Ecto neural progenitor cell (in vitro differentiated cells): ENCODE measurements around the gene MROH2A.
"Not testable (repeated sequence)": the region's sequence is repeated elsewhere in the genome, so short reads cannot be mapped to it uniquely, and the experiment has no call there.

ENCODE experiments used
- DNase-seq: peaks from one replicate; pipeline ENCODE4 v3.0.0-alpha.2; 2018; ENCODE audit warnings: low spot score

MROH2A gene, protein sequence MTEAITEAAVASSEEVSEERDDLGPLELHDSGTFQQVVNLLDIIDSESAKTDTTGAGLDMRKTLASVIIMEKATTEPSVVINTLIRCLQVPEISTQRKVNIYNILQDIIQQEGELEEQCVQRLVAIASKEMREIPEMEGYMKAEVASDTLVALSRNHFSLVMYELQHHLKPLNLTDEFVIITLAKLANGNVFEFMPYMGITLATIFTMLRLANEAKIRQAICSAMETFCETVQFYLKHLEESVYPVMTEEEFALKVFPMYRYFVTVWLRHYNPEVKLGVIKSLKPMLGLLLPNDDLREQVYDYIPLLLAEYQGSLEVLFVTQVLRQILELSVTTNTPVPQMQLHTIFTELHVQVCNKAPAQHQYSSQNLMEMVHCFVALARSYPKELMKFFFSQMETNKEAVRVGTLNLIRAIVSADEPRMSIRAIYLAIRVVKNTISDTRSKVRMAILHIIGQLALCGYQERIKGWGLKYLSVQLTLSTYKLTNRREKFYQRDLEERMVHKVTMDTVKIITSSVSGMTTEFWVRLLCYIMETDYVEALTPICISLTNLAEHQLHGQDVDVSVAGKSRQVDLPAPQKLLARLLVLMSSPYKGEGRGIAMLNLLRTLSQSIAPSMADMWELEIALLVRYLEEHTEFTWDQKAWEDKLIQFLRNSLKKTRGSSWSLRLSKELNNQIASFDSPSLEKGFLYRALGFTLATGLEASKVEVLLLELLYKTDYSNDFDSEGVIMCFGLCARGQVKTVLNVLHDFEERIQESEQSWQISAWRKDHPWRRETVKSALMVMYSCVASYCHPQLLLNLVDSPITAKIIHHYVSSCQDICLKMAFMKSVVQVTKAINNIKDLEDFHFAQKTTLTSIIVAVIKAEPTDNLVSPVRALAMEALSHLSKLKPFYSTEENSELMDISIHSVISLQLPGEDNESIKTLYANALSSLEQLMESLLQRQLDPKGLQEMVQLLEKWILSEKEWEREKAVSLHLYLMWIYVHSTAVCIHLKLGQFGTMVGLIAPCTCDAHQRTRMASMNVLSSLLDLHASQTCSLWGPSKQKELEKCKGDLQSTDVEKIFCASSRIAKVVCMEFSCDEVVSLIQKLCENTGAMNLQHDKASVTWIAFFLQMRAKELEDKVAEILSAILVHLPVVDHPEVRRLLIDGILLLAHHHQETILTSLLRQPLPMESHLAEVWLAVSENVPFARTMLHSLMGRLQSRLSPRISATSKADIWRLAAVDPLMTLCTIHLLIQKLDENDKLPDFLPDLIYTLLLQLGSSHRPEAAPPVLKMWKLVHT (N-terminal part only)

DNA sequence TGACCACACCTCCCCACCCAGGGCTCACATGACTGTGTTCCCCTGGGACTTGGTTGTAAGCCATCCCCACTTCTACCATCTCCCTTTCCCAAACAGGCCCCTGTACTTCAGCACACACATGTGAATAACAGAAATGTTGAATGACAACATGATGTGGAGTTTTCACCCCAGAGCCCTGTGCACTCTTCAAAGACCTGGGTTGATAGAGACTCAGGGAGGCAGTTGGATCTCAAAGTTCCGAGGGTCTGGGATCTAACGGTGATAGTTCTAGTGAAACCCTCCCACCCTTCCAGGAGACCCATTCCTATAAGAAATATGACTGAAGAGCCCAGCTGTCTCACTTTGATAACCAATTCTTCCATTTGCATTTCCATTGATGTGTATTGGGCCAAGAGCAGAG, at the start of gene MROH2A:
Gene MROH2A, plus strand, starts transcription at position 301 of the 400 bp plus-strand sequence. CDS start 1,029 bp downstream, outside the sequence.
- no peak for DNase-seq

DNA sequence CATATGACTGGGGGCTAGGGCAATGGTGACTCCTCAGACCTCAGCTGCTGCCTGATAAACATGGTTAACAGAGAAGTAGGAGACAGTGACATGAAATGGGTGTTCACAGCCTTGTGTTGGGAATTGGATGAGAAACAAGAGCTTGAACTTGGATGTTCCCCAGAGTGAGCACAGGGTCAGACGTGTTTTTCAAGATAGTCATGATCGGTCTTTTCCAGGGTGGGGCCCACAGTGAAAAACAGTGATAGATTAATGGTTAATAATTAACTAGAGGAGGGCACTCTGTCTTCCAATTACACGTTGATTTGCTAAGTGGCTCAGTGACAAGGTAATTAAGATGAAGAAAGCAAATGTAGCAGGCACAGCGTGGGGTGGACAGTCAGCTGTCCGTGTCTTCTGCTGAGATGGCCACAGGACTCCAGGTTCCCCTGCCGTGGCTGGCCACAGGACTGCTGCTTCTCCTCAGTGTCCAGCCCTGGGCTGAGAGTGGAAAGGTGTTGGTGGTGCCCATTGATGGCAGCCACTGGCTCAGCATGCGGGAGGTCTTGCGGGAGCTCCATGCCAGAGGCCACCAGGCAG, 49.3 kb upstream of the MROH2A start, which contains the start of gene UGT1A3:
Gene UGT1A3, plus strand, starts transcription at position 320 of the 579 bp plus-strand sequence. Its CDS starts 85 bp downstream, at position 405.
- DNase-seq = no peak

DNA sequence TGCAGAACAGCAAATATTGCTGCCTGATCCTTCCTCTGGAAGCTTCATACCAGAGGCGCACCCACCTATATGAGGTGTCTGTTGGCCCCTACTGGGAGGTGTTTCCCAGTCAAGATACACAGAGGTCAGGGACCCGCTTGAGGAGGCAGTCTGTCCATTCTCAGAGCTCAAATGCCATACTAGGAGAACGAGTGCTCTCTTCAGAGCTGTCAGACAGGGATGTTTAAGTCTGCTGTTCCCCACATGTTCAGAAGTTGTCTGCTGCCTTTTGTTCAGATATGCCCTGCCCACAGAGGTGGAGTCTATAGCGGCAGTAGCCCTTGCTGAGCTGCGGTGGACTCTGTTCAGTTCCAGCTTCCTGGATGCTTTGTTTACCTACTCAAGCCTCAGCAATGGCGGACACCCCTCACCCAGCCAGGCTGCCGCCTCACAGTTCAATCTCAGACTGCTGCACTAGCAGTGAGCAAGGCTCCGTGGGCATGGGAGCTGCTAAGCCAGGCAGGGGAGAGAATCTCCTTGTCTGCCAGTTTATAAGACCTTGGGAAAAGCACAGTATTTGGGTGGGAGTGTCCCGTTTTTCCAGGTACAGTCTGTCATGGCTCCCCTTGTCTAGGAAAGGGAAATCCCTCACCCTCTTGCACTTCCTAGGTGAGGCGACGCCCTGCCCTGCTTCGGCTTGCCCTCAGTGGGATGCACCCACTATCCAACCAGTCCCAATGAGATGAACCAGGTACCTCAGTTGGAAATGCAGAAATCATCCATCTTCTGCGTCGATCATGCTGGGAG, 41.1 kb upstream of the MROH2A start:
- not testable (repeated sequence) for DNase-seq

DNA sequence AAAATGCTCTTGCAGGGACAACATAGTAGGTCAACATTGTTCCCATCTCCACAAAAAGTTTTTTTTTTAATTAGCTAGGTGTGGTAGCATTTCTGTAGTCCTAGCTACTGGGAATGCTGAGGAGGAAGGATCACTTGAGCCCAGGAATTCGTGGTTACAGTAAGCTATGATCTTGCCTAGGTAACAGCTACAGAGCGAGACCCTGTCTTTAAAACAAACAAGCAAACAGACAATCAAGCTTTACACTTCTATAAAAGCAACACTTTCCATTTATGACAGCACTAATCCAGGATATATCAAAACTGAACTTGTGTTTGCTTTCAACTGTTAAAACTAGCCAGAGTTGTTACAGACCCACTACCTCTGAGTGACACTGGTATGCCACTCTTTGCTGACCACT, 37.3 kb upstream of the MROH2A start:
- DNase-seq = no peak

DNA sequence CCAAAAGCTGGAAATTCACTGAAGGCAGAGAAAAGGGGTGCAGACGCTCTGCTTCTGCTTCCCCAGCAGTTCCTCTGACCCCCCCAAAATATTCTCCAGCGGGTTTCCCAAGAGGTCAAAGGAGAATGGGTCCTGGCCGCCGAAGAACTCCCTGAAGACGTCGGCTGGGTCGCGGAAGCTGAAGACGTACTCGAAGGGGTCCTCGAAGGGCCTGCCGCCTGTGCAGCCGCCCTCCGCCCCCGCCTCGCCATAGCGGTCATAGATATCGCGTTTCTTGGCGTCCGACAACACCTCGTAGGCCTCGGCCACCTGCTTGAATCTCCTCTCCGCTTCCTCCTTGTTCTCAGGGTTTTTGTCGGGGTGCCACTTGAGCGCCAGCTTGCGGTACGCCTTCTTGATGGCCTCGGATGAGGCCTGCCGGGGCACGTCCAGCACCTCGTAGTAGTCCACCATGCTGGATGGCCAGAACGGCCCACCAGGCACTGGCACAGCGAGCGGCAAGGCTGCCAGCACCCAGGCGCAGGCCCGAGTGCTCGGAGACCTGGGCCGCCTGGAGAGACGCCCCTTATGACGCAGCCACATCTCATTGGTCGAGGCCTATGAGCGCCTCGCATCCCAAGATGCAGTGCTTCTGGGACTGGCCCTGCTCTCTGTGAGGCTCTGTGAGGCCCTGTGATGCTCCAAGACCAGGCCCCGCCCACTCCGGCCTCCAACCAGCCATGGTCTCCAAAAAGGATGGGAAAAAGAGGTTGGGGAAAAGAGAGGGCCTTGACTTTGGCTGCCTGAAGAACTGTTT, 34.5 kb upstream of the MROH2A start:
- DNase-seq = no peak

DNA sequence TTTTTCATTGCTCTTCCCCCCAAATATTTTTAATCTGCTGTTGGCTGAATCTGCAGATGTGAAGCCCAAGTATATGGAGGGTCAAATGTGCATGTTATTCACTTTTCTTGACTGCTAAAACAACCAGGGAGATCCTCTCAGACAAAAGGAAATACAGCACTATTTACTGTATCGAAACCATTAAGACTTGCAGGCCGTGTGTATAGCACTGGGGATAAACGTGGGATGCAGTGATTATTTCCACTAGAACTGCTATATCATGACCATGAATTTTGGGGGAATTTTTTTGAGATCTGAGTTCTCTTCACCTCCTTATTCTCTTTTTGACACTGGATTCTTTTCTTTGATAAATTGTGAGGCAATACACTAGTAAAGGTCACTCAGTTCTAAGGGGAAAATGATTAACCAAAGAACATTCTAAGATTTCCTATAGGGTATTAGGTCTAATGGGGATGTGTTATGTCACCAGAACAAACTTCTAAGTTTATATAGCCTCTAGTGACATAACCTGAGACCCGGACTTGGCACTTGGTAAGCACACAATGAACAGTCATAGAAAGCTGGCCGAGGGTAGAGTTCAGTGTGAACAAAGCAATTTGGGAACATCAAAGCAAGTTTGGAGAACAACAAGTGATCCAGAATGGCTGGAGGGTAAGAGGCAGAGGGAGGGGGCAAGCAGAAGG, 32.9 kb upstream of the MROH2A start:
- DNase-seq = no peak

DNA sequence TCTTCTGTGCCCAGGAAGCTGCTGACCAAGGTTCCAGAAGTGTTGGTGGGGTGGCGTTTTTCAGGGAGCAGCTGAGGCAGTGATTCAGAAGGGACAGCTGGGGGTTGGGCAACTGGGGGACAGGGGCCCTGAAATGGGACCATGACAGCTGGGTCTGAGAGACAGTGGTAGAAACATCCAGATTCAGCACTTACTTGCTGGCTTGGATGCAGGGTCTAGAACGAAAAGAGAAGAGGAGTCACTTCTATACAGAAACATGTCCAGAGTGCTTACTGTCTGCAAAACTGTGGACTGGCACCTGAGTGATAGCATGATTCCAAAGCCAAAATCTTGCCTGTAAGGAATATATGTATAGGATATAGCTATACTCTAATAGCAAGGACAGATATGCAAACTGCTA, 32.3 kb upstream of the MROH2A start:
- DNase-seq = not testable (repeated sequence)

DNA sequence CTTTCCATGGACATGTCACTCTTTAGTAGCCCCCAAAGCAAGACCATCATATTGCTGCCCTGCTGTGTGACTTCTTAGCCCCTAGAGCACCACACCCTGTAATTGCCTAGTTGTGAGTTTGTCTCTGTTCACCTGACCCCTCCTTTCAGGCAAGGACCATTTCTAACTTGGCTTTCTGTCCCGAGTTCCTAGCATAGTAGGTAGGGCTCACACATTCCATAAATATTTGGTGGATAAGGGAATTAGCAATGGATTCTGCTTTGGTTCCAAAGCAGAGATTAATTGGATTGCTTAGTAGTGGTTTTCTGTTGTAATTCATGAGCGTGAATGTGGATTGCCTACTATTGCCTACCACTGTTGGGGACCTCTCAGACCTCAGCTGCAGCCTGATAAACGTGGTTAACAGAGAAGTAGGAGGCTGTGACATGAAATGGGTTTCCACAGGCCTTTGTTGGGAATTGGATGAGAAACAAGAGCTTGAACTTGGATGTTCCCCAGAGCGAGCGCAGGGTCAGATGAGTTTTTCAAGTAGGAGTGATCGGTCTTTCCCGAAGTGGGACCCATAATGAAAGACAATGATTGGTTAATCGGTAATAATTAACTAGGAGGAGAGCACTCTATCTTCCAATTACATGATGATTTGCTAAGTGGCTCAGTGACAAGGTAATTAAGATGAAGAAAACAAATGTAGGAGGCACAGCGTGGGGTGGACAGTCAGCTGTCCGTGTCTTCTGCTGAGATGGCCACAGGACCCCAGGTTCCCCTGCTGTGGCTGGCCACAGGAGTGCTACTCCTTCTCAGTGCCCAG, 31.5 kb upstream of the MROH2A start:
- DNase-seq = no peak

DNA sequence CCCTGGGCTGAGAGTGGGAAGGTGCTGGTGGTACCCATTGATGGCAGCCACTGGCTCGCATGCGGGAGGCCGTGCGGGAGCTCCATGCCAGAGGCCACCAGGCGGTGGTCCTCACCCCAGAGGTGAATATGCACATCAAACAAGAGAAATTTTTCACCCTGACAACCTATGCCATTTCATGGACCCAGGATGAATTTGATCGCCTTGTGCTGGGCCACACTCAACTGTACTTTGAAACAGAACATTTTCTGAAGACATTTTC, 30.9 kb upstream of the MROH2A start:
- DNase-seq = no peak

DNA sequence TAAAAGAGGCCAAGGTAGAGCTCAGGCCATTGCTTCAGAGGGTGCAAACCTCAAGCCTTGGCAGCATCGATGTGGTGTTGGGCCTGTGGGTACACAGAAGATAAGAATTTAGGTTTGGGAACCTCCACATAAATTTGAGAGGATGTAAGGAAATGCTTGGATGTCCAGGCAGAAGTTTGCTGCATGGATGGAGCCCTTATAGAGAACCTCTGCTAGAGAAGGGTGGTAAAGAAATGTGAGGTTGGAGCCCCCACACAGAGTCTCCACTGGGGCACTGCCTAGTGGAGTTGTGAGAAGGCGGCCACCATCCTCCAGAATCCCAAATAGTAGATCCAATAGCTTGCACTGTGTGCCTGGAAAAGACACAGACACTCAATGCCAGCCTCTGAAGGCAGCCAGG, 27.4 kb upstream of the MROH2A start:
- DNase-seq = not testable (repeated sequence)

DNA sequence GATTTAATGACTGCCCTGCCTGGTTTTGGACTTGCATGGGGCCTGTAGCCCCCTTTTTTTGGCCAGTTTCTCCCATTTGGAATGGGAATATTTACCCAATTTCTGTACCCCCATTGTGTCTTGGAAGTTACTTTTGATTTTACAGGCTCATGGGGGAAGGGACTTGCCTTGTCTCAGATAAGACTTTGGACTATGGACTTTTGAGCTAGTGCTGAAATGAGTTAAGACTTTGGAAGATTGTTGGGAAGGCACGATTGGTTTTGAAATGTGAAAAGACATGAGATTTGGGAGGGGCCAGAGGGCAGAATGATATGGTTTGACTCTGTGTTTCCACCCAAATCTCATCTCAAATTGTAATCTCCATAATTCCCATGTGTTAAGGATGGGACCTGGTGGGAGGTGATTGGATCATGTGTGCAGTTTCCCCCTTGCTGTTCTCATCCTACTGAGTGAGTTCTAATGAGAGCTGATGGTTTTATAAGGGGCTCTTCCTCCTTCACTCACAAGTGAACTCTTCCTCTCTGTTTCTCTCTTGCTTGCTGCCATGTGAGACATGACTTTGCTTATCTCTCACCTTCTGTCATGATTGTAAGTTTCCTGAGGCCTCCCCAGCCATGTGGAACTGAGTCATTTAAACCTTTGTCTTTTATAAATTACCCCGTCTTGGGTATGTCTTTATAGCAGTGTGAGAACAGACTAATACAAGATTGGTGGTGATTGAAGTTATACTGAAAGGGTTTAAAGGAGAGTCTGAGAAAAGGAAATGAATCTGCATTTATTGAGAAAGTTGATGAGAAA, 26.7 kb upstream of the MROH2A start:
- not testable (repeated sequence) for DNase-seq

DNA sequence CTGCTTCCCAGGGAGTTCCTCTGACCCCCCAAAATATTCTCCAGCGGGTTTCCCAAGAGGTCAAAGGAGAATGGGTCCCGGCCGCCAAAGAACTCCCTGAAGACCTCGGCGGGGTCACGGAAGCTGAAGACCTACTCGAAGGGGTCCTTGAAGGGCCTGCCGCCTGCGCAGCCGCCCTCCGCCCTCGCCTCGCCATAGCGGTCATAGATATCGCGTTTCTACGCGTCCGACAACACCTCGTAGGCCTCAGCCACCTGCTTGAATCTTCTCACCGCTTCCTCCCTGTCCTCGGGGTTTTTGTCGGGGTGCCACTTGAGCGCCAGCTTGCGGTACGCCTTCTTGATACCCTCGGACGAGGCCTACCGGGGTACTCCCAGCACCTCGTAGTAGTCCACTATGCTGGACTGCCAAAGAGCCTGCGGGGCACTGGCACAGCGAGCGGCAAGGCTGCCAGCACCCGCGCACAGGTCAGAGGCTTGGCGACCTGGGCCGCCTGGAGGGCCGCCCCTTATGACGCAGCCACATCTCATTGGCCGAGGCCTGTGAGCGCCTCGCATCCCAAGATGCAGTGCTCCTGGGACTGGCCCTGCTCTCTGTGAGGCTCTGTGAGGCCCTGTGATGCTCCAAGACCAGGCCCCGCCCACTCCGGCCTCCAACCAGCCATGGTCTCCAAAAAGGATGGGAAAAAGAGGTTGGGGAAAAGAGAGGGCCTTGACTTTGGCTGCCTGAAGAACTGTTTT, 23.1 kb upstream of the MROH2A start:
- no peak for DNase-seq

DNA sequence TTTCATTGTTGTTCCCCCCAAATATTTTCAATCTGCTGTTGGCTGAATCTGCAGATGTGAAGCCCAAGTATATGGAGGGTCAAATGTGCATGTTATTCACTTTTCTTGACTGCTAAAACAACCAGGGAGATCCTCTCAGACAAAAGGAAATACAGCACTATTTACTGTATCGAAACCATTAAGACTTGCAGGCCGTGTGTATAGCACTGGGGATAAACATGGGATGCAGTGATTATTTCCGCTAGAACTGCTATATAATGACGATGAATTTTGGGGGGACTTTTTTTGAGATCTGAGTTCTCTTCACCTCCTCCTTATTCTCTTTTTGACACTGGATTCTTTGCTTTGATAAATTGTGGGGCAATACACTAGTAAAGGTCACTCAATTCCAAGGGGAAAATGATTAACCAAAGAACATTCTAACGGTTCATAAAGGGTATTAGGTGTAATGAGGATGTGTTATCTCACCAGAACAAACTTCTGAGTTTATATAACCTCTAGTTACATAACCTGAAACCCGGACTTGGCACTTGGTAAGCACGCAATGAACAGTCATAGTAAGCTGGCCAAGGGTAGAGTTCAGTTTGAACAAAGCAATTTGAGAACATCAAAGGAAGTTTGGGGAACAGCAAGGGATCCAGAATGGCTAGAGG, 21.6 kb upstream of the MROH2A start:
- DNase-seq = no peak

DNA sequence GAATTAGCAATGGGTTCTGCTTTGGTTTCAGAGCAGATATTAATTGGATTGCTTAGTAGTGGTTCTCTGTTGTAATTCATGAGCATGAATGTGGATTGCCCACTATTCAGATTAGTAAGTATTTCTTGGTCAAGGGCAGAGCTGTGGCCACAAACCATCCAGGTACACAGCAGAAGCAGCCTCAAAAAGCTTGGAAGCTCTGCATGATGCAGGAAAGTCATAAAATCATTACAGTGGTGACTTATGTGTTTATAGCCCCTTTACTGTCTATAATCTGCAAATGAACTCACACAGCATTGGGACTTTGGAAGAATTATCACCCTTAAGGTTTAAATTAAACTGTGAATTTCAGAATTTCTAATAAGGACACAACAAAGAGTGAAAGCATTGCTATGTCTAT, 20.0 kb upstream of the MROH2A start:
- no peak for DNase-seq

DNA sequence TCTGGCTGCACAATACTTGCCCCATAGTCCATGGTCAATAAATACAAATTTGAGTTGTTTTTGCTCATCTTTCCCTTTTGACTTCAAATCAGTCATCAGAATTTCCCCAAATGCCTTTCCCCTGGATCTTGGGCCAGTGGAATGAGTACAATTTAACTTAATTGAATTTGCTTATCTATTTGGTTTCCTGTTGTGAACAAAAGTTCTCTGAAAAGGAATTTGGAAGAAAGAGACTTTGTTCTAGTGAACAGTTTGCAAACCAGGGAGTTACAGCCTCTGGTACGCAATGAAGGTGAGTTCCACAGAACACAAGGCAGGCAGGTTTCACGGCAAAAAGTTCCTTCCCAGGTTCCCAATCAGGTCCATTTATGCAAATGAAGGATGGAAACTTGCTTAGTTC, 19.3 kb upstream of the MROH2A start:
- no peak for DNase-seq

DNA sequence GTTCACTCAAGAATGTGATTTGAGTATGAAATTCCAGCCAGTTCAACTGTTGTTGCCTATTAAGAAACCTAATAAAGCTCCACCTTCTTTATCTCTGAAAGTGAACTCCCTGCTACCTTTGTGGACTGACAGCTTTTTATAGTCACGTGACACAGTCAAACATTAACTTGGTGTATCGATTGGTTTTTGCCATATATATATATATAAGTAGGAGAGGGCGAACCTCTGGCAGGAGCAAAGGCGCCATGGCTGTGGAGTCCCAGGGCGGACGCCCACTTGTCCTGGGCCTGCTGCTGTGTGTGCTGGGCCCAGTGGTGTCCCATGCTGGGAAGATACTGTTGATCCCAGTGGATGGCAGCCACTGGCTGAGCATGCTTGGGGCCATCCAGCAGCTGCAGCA, 18.1 kb upstream of the MROH2A start, which contains the start of gene UGT1A1:
Gene UGT1A1, plus strand, starts transcription at position 228 of the 400 bp plus-strand sequence. Its CDS starts 18 bp downstream, at position 246.
- DNase-seq = no peak
